Small intestine (tissue), 7 donors: Measurements from ENCODE around the gene NR6A1. TPM values are rescaled to one million over a fixed set of nuclear protein-coding genes. Genes with fewer than 3 reads are reported as not detected.

Experiments
- DNase-seq, 2 donors: peaks; one replicate each; pipeline versions ENCODE4 v3.0.0 to v3.0.0-alpha.2; 2013
- FAIRE-seq: peaks from 2 replicates; lab custom pipeline; 2012; peaks lifted over from hg19 to GRCh38; lab: Jason Lieb, UNC
- H3K27ac ChIP-seq, 3 donors: one replicate each; pipeline ENCODE4 v1.5.1; 2013; ENCODE audit warnings: low read length in 2 of 3, mild to moderate bottlenecking in 2 of 3, control low read depth in 1 of 3, inconsistent platforms in 1 of 3, low read depth in 1 of 3, moderate library complexity in 1 of 3
- H3K27me3 ChIP-seq, 3 donors: one replicate each; pipeline ENCODE4 v1.6.1; 2013; ENCODE audit warnings: low read length in 3 of 3, inconsistent platforms in 1 of 3; ENCODE audit not compliant: control insufficient read depth in 3 of 3, insufficient read depth in 3 of 3
- H3K36me3 ChIP-seq, 3 donors: one replicate each; pipeline ENCODE4 v1.6.1; 2013; ENCODE audit warnings: low read length in 3 of 3, inconsistent platforms in 1 of 3, low read depth in 1 of 3, mild to moderate bottlenecking in 1 of 3, moderate library complexity in 1 of 3; ENCODE audit not compliant: control insufficient read depth in 3 of 3, insufficient read depth in 2 of 3
- H3K4me1 ChIP-seq, 3 donors: one replicate each; pipeline ENCODE4 v1.6.1; 2013; ENCODE audit warnings: low read length in 2 of 3, inconsistent platforms in 1 of 3, low read depth in 1 of 3, mild to moderate bottlenecking in 1 of 3, moderate library complexity in 1 of 3; ENCODE audit not compliant: control insufficient read depth in 3 of 3, insufficient read depth in 2 of 3
- H3K4me3 ChIP-seq, 3 donors: one replicate each; pipeline ENCODE4 v1.5.1; 2013; ENCODE audit warnings: low read length in 3 of 3, control low read depth in 1 of 3, inconsistent platforms in 1 of 3, low read depth in 1 of 3, mild to moderate bottlenecking in 1 of 3, moderate library complexity in 1 of 3
- H3K9me3 ChIP-seq, 2 donors: one replicate each; pipeline ENCODE4 v1.6.1; 2013; ENCODE audit warnings: low read depth in 1 of 2, low read length in 1 of 2; ENCODE audit not compliant: control insufficient read depth in 2 of 2, insufficient read depth in 1 of 2
- WGBS, 3 donors: extraction: QIAGEN DNeasy Blood & Tissue Kit; methylation state at CpG; one replicate each; pipeline ENCODE4 v1.1.7; 2013; 5-methylcytosine and 5-hydroxymethylcytosine counted together
- polyA plus RNA-seq, 4 donors: library from polyadenylated mRNA; stranded (reverse) in 3 of 4; unstranded in 1 of 4; fragments of 200-250 nt in 3 of 4; fragments of 120-200 nt in 1 of 4; gene quantifications; one replicate each; pipeline versions ENCODE4 v1.2.1 to v1.2.3, GENCODE V29; 2013
- donor health status: healthy with polysubstance abuse.
- donor health status: control.
- donor health status: control.
- donor health status: Bipolar disorder and iron deficiency.
- donor health status: healthy.

Gene NR6A1
- polyA plus RNA-seq, 4 donors = 2.3 to 6.0 (median 4.0) TPM

GRCh38 chr9:124810663-124811355 lies 39.7 kb upstream of the NR6A1 start:
- no peak for FAIRE-seq

DNA sequence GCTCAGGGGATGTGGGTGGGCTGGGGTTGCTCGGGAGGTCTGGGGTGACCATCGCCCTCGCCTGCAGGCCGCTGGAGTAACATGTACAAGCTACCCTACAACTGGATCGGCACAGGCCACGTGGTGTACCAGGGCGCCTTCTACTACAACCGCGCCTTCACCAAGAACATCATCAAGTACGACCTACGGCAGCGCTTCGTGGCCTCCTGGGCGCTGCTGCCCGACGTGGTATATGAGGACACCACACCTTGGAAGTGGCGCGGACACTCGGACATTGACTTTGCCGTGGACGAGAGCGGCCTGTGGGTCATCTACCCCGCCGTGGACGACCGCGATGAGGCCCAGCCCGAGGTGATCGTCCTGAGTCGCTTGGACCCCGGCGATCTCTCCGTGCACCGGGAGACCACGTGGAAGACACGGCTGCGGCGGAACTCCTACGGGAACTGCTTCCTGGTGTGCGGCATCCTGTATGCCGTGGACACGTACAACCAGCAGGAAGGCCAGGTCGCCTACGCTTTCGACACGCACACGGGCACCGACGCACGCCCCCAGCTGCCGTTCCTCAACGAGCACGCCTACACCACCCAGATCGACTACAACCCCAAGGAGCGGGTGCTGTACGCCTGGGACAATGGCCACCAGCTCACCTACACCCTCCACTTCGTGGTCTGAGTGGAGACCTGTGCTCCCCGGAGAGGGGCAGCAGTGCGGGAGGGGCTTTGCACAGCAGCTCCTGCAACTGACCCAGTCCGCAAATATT lies 38.8 kb upstream of the NR6A1 start:
- WGBS, 3 donors = 95 to 96% (median 95%) methylated on average over 57 to 60 of the region's 60 CpGs
- DNase-seq (no peak), FAIRE-seq (no peak)
- no peak overlapping the region for H3K27ac ChIP-seq
- H3K36me3 ChIP-seq = peaks cover 0 to 10% (median 0%) of the 10 kb centered on the region in 3 donors
- H3K4me1 ChIP-seq = peaks cover 0 to 7% (median 0%) of the 10 kb centered on the region in 3 donors
- no peaks in the 10 kb centered on the region for H3K27me3 ChIP-seq
- no peak overlapping the region for H3K4me3 ChIP-seq
- H3K9me3 ChIP-seq = no peaks in the 10 kb centered on the region

More at GRCh38 chr9:124810663-124811355, 39.7 kb upstream of the NR6A1 start:
- peaks cover 0 to 7% (median 0%) of the 10 kb centered on the region in 3 donors for H3K4me1 ChIP-seq
- H3K36me3 ChIP-seq = peaks cover 0 to 10% (median 0%) of the 10 kb centered on the region in 3 donors
- DNase-seq = peak in 1 of 2 donors; percentile 49
- no peaks in the 10 kb centered on the region for H3K27me3 ChIP-seq
- 65 to 77% (median 72%) methylated on average over 12 of the region's 12 CpGs for WGBS, 3 donors
- no peak overlapping the region for H3K4me3 ChIP-seq
- H3K9me3 ChIP-seq = no peaks in the 10 kb centered on the region
- H3K27ac ChIP-seq = peak overlapping the region in 2 of 3 donors; percentile 42 to 47

DNA sequence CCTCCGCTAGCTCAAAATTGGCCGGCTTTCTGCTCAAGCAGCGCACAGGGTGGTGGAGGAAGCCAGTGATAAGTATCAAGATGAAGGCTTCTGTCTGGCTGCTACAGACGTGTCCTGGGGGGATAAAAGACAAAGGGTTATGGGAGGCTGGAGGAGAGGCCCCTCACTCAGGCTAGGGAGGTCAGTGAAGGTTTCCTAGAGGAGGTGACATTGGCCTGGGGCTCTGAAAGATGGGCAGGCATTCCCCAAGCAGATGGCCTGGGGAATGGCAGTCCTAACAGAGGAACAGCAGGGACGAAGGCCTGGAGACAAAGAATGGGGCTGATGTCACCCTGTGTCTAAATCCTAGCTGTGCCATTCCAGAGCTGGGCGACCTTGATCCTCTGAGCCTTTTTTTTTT lies 38.1 kb upstream of the NR6A1 start:
- FAIRE-seq (no peak), DNase-seq (no peak)
- Histone ChIP-seq H3K9me3 (no peaks in the 10 kb centered on the region), H3K4me1 (peaks cover 0 to 7% (median 0%) of the 10 kb centered on the region in 3 donors), H3K36me3 (peaks cover 0 to 10% (median 0%) of the 10 kb centered on the region in 3 donors), H3K27me3 (no peaks in the 10 kb centered on the region), H3K4me3 (no peak overlapping the region), H3K27ac (no peak overlapping the region)
- 89 to 91% (median 91%) methylated on average over 6 of the region's 6 CpGs for WGBS, 3 donors

GRCh38 chr9:124808246-124808956 lies 37.3 kb upstream of the NR6A1 start:
- no peak for FAIRE-seq
- no peak overlapping the region for H3K4me3 ChIP-seq
- WGBS, 3 donors = 69 to 84% (median 71%) methylated on average over 12 of the region's 12 CpGs

DNA sequence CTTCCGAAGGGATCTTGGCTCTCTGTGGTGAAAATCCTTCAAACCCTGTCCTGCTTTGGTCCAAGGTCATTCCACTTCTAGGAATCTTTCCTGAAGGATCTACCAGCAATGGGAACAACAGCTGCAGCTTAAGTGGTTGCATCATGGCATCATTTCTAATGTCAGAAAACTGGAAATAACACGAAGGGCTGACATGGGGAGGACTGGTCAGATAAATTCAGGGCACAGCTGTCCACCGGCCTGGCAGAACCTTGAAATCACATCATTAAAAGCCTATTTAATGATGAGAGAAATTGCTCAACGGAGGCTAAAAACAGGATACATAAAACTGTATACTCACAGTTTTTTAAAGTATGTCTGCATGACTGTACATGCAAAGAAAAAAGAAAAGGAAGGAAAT lies 34.1 kb upstream of the NR6A1 start:
- FAIRE-seq (no peak), DNase-seq (no peak)
- H3K4me1 ChIP-seq = no peaks in the 10 kb centered on the region
- no peak overlapping the region for H3K4me3 ChIP-seq
- peaks cover 0 to 8% (median 0%) of the 10 kb centered on the region in 3 donors for H3K36me3 ChIP-seq
- H3K27ac ChIP-seq = no peak overlapping the region
- no peaks in the 10 kb centered on the region for H3K9me3 ChIP-seq
- no peaks in the 10 kb centered on the region for H3K27me3 ChIP-seq
- WGBS, 3 donors = 64 to 86% (median 73%) methylated on average over 4 of the region's 4 CpGs

More at GRCh38 chr9:124808246-124808956, 37.3 kb upstream of the NR6A1 start:
- H3K36me3 ChIP-seq = peaks cover 0 to 10% (median 0%) of the 10 kb centered on the region in 3 donors
- H3K27me3 ChIP-seq = no peaks in the 10 kb centered on the region
- no peaks in the 10 kb centered on the region for H3K9me3 ChIP-seq
- no peak for DNase-seq
- peaks cover 0 to 7% (median 0%) of the 10 kb centered on the region in 3 donors for H3K4me1 ChIP-seq
- H3K27ac ChIP-seq = no peak overlapping the region

DNA sequence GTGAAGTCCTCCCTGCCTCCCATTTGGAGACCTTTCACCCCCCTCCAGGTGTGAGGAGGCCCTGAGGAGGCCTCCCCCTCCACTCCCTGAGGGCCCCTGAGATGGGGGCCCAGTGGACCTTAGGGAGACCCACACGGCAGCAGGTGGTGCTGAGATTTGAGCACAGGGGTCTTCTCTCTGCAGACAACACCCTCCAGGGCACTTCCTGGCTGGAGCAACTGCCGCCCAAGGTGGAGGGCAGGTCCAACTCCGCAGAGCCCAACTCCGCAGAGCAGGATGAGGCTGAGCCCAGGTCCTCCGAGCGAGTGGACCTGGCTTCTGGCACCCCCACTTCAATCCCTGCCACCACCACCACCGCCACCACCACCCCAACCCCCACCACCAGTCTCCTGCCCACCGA lies 32.8 kb upstream of the NR6A1 start:
- Histone ChIP-seq H3K9me3 (no peaks in the 10 kb centered on the region), H3K27ac (no peak overlapping the region), H3K27me3 (no peaks in the 10 kb centered on the region), H3K4me1 (no peaks in the 10 kb centered on the region), H3K4me3 (no peak overlapping the region), H3K36me3 (peaks cover 0 to 8% (median 0%) of the 10 kb centered on the region in 3 donors)
- no peak for DNase-seq
- WGBS, 3 donors = 91 to 98% (median 92%) methylated on average over 6 to 8 of the region's 8 CpGs
- FAIRE-seq = no peak

DNA sequence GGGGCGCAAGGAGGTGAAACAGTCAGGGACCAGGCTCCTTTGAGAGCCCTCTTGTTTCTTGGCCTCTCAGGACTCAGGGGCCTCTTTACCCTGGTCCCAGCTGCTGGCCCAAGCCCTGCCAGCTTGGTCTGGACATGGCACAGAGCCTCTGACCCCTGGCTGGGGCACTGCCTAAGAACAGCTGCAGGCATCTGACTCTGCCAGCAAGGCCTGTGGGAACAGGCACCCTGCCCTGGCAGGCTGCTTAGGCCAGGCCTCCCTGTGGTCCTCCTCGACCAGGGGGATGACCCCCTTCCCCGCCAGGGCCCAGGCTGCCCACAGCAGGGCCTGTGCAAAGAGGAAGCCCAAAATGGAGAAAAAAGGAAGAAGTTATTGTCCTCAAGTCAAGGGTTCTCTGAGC lies 31.3 kb upstream of the NR6A1 start:
- H3K4me1 ChIP-seq = no peaks in the 10 kb centered on the region
- no peak for FAIRE-seq
- no peak overlapping the region for H3K27ac ChIP-seq
- no peaks in the 10 kb centered on the region for H3K9me3 ChIP-seq
- H3K27me3 ChIP-seq = no peaks in the 10 kb centered on the region
- H3K4me3 ChIP-seq = no peak overlapping the region
- no peak for DNase-seq
- peaks cover 0 to 6% (median 0%) of the 10 kb centered on the region in 3 donors for H3K36me3 ChIP-seq
- WGBS, 3 donors = 67 to 71% (median 68%) methylated on average over 3 of the region's 3 CpGs

- Histone ChIP-seq H3K4me3 (no peak overlapping the region), H3K36me3 (peaks cover 0 to 8% (median 0%) of the 10 kb centered on the region in 3 donors), H3K4me1 (no peaks in the 10 kb centered on the region), H3K27me3 (no peaks in the 10 kb centered on the region), H3K27ac (no peak overlapping the region), H3K9me3 (no peaks in the 10 kb centered on the region)
- FAIRE-seq (no peak), DNase-seq (no peak)
- WGBS, 3 donors = 89 to 93% (median 92%) methylated on average over 4 to 6 of the region's 6 CpGs
Measured at GRCh38 chr9:124801356-124801755, 30.2 kb upstream of the NR6A1 start.
